ENCODE data around the gene SERPINB3. TPM values are rescaled to one million over a fixed set of nuclear protein-coding genes. Genes with fewer than 3 reads are reported as not detected.

Gene SERPINB3
- 0.12 to 0.19 TPM (median 0.14 TPM) in 4 of 5 replicates, not detected in the other for total RNA-seq (2022; extraction: Qiagen RNA extraction; ENCODE audit: low read depth)

GRCh38 chr18:63661750-63662149, at the start of gene SERPINB3:
Gene SERPINB3 (minus strand): TSS chr18:63661893. CDS start chr18:63661216, 677 bp downstream.

GRCh38 chr18:63702660-63703059, 41.0 kb upstream of the SERPINB3 start, which contains the start of gene SERPINB11:
Gene SERPINB11 (plus strand): TSS chr18:63702960. CDS start chr18:63710194, 7,234 bp downstream.

GRCh38 chr18:63644142-63644541, 17.6 kb downstream of the SERPINB3 start, which contains the start of gene SERPINB4:
Gene SERPINB4 (minus strand): TSS chr18:63644256. CDS start chr18:63643577, 679 bp downstream.

Other genes with a start within 250 kb of the SERPINB3 start
- gene VPS4B, start 239.4 kb downstream of the SERPINB3 start, total RNA-seq (2022; extraction: Qiagen RNA extraction; ENCODE audit: low read depth) = 17.2 to 24.4 TPM (median 23.6 TPM) in 5 replicates
- 0.06 to 0.11 TPM in 2 of 5 replicates, not detected in the others for gene SERPINB5, start 184.9 kb downstream of the SERPINB3 start, total RNA-seq (2022; extraction: Qiagen RNA extraction; ENCODE audit: low read depth)
- gene SERPINB12, start 119.5 kb downstream of the SERPINB3 start, total RNA-seq (2022; extraction: Qiagen RNA extraction; ENCODE audit: low read depth) = not detected in 5 replicates
- gene SERPINB13, start 74.5 kb downstream of the SERPINB3 start, total RNA-seq (2022; extraction: Qiagen RNA extraction; ENCODE audit: low read depth) = not detected in 5 replicates
- gene SERPINB4, start 17.6 kb downstream of the SERPINB3 start, total RNA-seq (2022; extraction: Qiagen RNA extraction; ENCODE audit: low read depth) = 0.17 to 0.25 TPM (median 0.18 TPM) in 3 of 5 replicates, not detected in the others
- 0.13 TPM in 1 of 5 replicates, not detected in the others for gene SERPINB11, start 41.1 kb upstream of the SERPINB3 start, total RNA-seq (2022; extraction: Qiagen RNA extraction; ENCODE audit: low read depth)
- gene SERPINB7, start 113.5 kb upstream of the SERPINB3 start, total RNA-seq (2022; extraction: Qiagen RNA extraction; ENCODE audit: low read depth) = 1.4 to 2.9 TPM (median 2.5 TPM) in 5 replicates
- gene SERPINB2, start 225.8 kb upstream of the SERPINB3 start, total RNA-seq (2022; extraction: Qiagen RNA extraction; ENCODE audit: low read depth) = 0.13 to 0.27 TPM in 2 of 5 replicates, not detected in the others
- not detected in 5 replicates for gene SERPINB10, start 246.1 kb upstream of the SERPINB3 start, total RNA-seq (2022; extraction: Qiagen RNA extraction; ENCODE audit: low read depth)